PC-9 (cell line): ENCODE data around the gene ADAMTSL1.

Experiments used
- CTCF ChIP-seq: fragments of 200-600 bp; sonication (generic); conservative IDR thresholded peaks from 2 replicates; pipeline ENCODE4 v1.6.1; 2017; ENCODE audit warnings: mixed run types, antibody characterized with exemption, mild to moderate bottlenecking, moderate library complexity
- EZH2 ChIP-seq: fragments of 200-600 bp; sonication (generic); IDR thresholded peaks from 2 replicates; pipeline ENCODE4 v1.8.0; 2017; ENCODE audit warnings: antibody characterized with exemption, low read depth

GRCh38 chr9:18889550-18889949 is 415.6 kb downstream of the ADAMTSL1 start:
- TF ChIP-seq EZH2 = no peak
- TF ChIP-seq CTCF = no peak
